ENCODE results near the gene TBRG1. TPM values are rescaled to one million over a fixed set of nuclear protein-coding genes. Genes with fewer than 3 reads are reported as not detected.

The TBRG1 gene
- total RNA-seq, 4 donors from 2014 or later = 20.8 to 42.3 (median 25.6) TPM

DNA sequence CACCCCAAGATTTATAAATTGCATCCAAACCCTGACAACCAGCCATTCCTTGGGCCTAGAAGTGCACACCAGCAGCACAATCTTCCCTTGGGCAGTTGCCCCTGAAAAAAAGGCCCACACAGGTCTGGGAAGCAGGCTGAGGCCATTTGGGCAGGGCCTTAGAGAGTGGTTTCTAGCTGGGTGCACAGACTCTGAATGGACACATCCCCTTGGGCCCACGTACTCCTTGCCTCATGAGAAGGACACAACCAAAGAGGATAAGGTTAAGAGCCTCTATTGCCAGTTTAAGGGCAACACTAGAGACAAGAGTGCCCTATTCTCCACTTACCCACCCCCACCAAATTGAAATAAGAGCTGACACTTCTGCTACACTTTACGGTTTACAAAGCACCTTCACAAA, 12.4 kb upstream of the TBRG1 start:
- DNase-seq = no peak
- Histone ChIP-seq H3K4me3 (no peak overlapping the region), H3K9me3 (no peaks in the 10 kb centered on the region), H3K27ac (no peak overlapping the region), H3K4me1 (no peaks in the 10 kb centered on the region), H3K27me3 (peaks cover 0 to 3% (median 0%) of the 10 kb centered on the region in 3 donors), H3K36me3 (no peaks in the 10 kb centered on the region)
- no peak for ATAC-seq
- in situ Hi-C loops (cut with MboI; ENCODE audit: low sequenced_read_pairs in 4 of 4) (no loop called here), intact Hi-C loops (cut with DNase I; ENCODE audit: low total_unique reads) (no loop called here)
- no peak for TF ChIP-seq CTCF (IDR thresholded peaks at IDR 0.05 in 4 of 5, conservative IDR thresholded peaks at IDR 0.05 in 1 of 5)
- no peak for TF ChIP-seq POLR2A (IDR thresholded peaks at IDR 0.05)

GRCh38 chr11:124611064-124611463, 11.6 kb upstream of the TBRG1 start, which contains the start of gene PANX3:
Gene PANX3 (plus strand): TSS chr11:124611428. CDS start chr11:124611557, 129 bp downstream.
- Histone ChIP-seq H3K27me3 (peaks cover 0 to 6% (median 0%) of the 10 kb centered on the region in 3 donors), H3K4me1 (no peaks in the 10 kb centered on the region), H3K9me3 (no peaks in the 10 kb centered on the region), H3K4me3 (no peak within 1 kb of the TSS), H3K27ac (no peak within 1 kb of the TSS), H3K36me3 (no peaks in the 10 kb centered on the region)
- TF ChIP-seq CTCF (IDR thresholded peaks at IDR 0.05 in 4 of 5, conservative IDR thresholded peaks at IDR 0.05 in 1 of 5) (no peak), POLR2A (IDR thresholded peaks at IDR 0.05) (no peak)
- in situ Hi-C loops (cut with MboI; ENCODE audit: low sequenced_read_pairs in 4 of 4) = no loop called here
- DNase-seq (no peak), ATAC-seq (no peak)
- intact Hi-C loops (cut with DNase I; ENCODE audit: low total_unique reads) = no loop called here

GRCh38 chr11:124612045-124612444, 10.6 kb upstream of the TBRG1 start:
- intact Hi-C loops (cut with DNase I; ENCODE audit: low total_unique reads) (no loop called here), in situ Hi-C loops (cut with MboI; ENCODE audit: low sequenced_read_pairs in 4 of 4) (no loop called here)
- Histone ChIP-seq H3K4me1 (no peaks in the 10 kb centered on the region), H3K27ac (no peak overlapping the region), H3K4me3 (no peak overlapping the region), H3K9me3 (no peaks in the 10 kb centered on the region), H3K36me3 (no peaks in the 10 kb centered on the region), H3K27me3 (peaks cover 0 to 6% (median 0%) of the 10 kb centered on the region in 3 donors)
- ATAC-seq = no peak
- no peak for DNase-seq
- TF ChIP-seq CTCF (IDR thresholded peaks at IDR 0.05 in 4 of 5, conservative IDR thresholded peaks at IDR 0.05 in 1 of 5) (no peak), POLR2A (IDR thresholded peaks at IDR 0.05) (no peak)

- Histone ChIP-seq H3K4me3 (no peak overlapping the region), H3K9me3 (no peaks in the 10 kb centered on the region), H3K27me3 (peaks cover 0 to 6% (median 0%) of the 10 kb centered on the region in 3 donors), H3K4me1 (no peaks in the 10 kb centered on the region), H3K36me3 (no peaks in the 10 kb centered on the region), H3K27ac (no peak overlapping the region)
- DNase-seq = no peak
- ATAC-seq = no peak
- in situ Hi-C loops (cut with MboI; ENCODE audit: low sequenced_read_pairs in 4 of 4) (no loop called here), intact Hi-C loops (cut with DNase I; ENCODE audit: low total_unique reads) (no loop called here)
- no peak for TF ChIP-seq CTCF (IDR thresholded peaks at IDR 0.05 in 4 of 5, conservative IDR thresholded peaks at IDR 0.05 in 1 of 5)
- TF ChIP-seq POLR2A (IDR thresholded peaks at IDR 0.05) = no peak
Observed at GRCh38 chr11:124612567-124613246, 10.0 kb upstream of the TBRG1 start.

Measured in gastrocnemius medialis (tissue), 4 donors.